B cell (primary cell): ENCODE data around the gene MYO16. TPM values are rescaled to one million over a fixed set of nuclear protein-coding genes. Genes with fewer than 3 reads are reported as not detected.

Experiments used
- ATAC-seq: fragments of 200-7000 bp; cut with Tn5 transposase; one replicate; pipeline ENCODE4 v1.10.0; 2021; ENCODE audit warnings: low read depth, mild to moderate bottlenecking, moderate number of reproducible peaks, moderate library complexity
- CTCF ChIA-PET: fragments of 350-600 bp; sonication (Branson Sonifier 250); formaldehyde crosslinking; loops from one replicate; lab custom pipeline; 2021; ENCODE audit warnings: antibody characterized with exemption, inconsistent platforms; lab: Charles Lee
- POLR2A ChIA-PET: fragments of 350-600 bp; sonication (Branson Sonifier 250); formaldehyde crosslinking; loops from one replicate; lab custom pipeline; 2021; ENCODE audit warnings: antibody characterized with exemption; lab: Charles Lee
- DNase-seq: peaks from one replicate; pipeline ENCODE4 v3.0.0; 2013
- H2AFZ ChIP-seq: 2 replicates; pipeline ENCODE4 v1.6.1; 2012; ENCODE audit warnings: mild to moderate bottlenecking, low read depth, low read length; ENCODE audit not compliant: insufficient read depth, poor library complexity, severe bottlenecking
- H3K27ac ChIP-seq, 2 donors: 1 replicate in 1 of 2; 2 replicates in 1 of 2; pipeline ENCODE4 v1.5.1; 2012 to 2013; ENCODE audit warnings: low read length in 2 of 2, mild to moderate bottlenecking in 2 of 2, moderate library complexity in 1 of 2
- H3K27me3 ChIP-seq, 4 experiments: fragments of 200-600 bp in 1 of 4; sonication (generic) in 1 of 4; replicated peaks in 1 of 4; 1 replicate in 2 of 4; 2 replicates in 2 of 4; pipeline versions ENCODE4 v1.6.1 to v1.7.0; 2013 to 2016; ENCODE audit warnings: low read length in 3 of 4, mild to moderate bottlenecking in 2 of 4, mixed read lengths in 1 of 4, moderate library complexity in 1 of 4; ENCODE audit not compliant: insufficient read depth in 4 of 4, control insufficient read depth in 3 of 4; ENCODE audit errors: control extremely low read depth in 1 of 4
- H3K36me3 ChIP-seq, 2 experiments: replicated peaks in 1 of 2; 1 replicate in 1 of 2; 2 replicates in 1 of 2; pipeline versions ENCODE4 v1.6.1 to v1.7.1; 2013; ENCODE audit warnings: low read length in 1 of 2; ENCODE audit not compliant: insufficient read depth in 2 of 2, control insufficient read depth in 1 of 2; ENCODE audit errors: control extremely low read depth in 1 of 2, extremely low read depth in 1 of 2
- H3K4me1 ChIP-seq, 2 donors: fragments of 200-600 bp in 1 of 2; sonication (generic) in 1 of 2; 1 replicate in 1 of 2; 2 replicates in 1 of 2; pipeline versions ENCODE4 v1.5.1 to v1.6.1; 2013 to 2017; ENCODE audit warnings: low read length in 2 of 2; ENCODE audit not compliant: control insufficient read depth in 2 of 2, insufficient read depth in 2 of 2
- H3K4me2 ChIP-seq: replicated peaks from 2 replicates; pipeline ENCODE3; 2012; ENCODE audit warnings: mild to moderate bottlenecking, low read depth, low read length; ENCODE audit not compliant: poor library complexity, severe bottlenecking
- H3K4me3 ChIP-seq, 5 experiments: fragments of 200-600 bp in 1 of 5; sonication (generic) in 1 of 5; 1 replicate in 3 of 5; 2 replicates in 2 of 5; pipeline versions ENCODE4 v1.5.1 to v1.7.0; 2011 to 2016; ENCODE audit warnings: low read length in 4 of 5, mild to moderate bottlenecking in 4 of 5, low read depth in 2 of 5, control low read depth in 1 of 5, moderate library complexity in 1 of 5; ENCODE audit not compliant: insufficient read depth in 1 of 5; ENCODE audit errors: control extremely low read depth in 1 of 5, extremely low read depth in 1 of 5
- H3K79me2 ChIP-seq: fragments of 200-600 bp; sonication (generic); one replicate; pipeline ENCODE4 v1.6.0; 2016; ENCODE audit warnings: low read length; ENCODE audit not compliant: control insufficient read depth, insufficient read depth
- H3K9ac ChIP-seq: fragments of 200-600 bp; sonication (generic); 2 replicates; pipeline ENCODE4 v1.6.1; 2017; ENCODE audit warnings: mild to moderate bottlenecking, low read length, moderate library complexity
- H3K9me3 ChIP-seq, 3 donors: one replicate each; pipeline versions ENCODE4 v1.6.1 to v1.7.1; 2013; ENCODE audit warnings: low read length in 2 of 3; ENCODE audit not compliant: control insufficient read depth in 2 of 3, insufficient read depth in 1 of 3; ENCODE audit errors: control extremely low read depth in 1 of 3
- H4K20me1 ChIP-seq: 2 replicates; pipeline ENCODE4 v1.6.0; 2012; ENCODE audit warnings: mild to moderate bottlenecking, low read length; ENCODE audit not compliant: insufficient read depth, control insufficient read depth, poor library complexity, severe bottlenecking
- H3K27ac Mint-ChIP-seq: one replicate; pipeline ENCODE4 v1.8.0; 2021; ENCODE audit warnings: mixed read lengths
- H3K27me3 Mint-ChIP-seq: one replicate; pipeline ENCODE4 v1.8.0; 2021; ENCODE audit warnings: mixed read lengths
- H3K4me1 Mint-ChIP-seq: one replicate; pipeline ENCODE4 v1.8.0; 2021; ENCODE audit warnings: mixed read lengths
- H3K4me3 Mint-ChIP-seq: one replicate; pipeline ENCODE4 v1.8.0; 2021; ENCODE audit warnings: mixed read lengths
- H3K9me3 Mint-ChIP-seq: one replicate; pipeline ENCODE4 v1.8.0; 2022; ENCODE audit warnings: mixed read lengths; ENCODE audit not compliant: insufficient read depth
- CTCF ChIP-seq: fragments of 200-600 bp; IDR thresholded peaks from one replicate; pipeline ENCODE4 v1.8.0; 2022; ENCODE audit warnings: antibody characterized with exemption, mild to moderate bottlenecking
- EZH2 ChIP-seq: IDR thresholded peaks from 2 replicates; pipeline ENCODE4 v1.6.1; 2012; ENCODE audit warnings: borderline replicate concordance, low read depth, mild to moderate bottlenecking, moderate library complexity, low read length; ENCODE audit not compliant: insufficient read depth, poor library complexity, severe bottlenecking
- WGBS: methylation state at CpG from one replicate; pipeline ENCODE4 v1.1.5; 2013; ENCODE audit warnings: missing lambda C conversion rate; ENCODE audit not compliant: insufficient coverage; 5-methylcytosine and 5-hydroxymethylcytosine counted together
- intact Hi-C: fragments of 100-400 bp; cut with micrococcal nuclease; formaldehyde crosslinking; loops from one replicate; pipeline ENCODE4 v1.10.0; 2022
- polyA plus RNA-seq: library from polyadenylated mRNA; depleted of rRNA; stranded (reverse); fragments of >200 nt; gene quantifications from 2 replicates; pipeline ENCODE4 v1.2.3, GENCODE V29; 2012
- total RNA-seq, 2 donors: library from RNA; stranded (reverse); fragments of 120-200 nt in 1 of 2; gene quantifications; 1 replicate in 1 of 2; 2 replicates in 1 of 2; pipeline versions ENCODE4 v1.2.3 to v1.2.4, GENCODE V29; 2013 to 2022

MYO16 gene
- total and polyA plus RNA-seq, 2 donors (not counting 1 experiment from before 2014, with no cell fraction given), result not detected

DNA sequence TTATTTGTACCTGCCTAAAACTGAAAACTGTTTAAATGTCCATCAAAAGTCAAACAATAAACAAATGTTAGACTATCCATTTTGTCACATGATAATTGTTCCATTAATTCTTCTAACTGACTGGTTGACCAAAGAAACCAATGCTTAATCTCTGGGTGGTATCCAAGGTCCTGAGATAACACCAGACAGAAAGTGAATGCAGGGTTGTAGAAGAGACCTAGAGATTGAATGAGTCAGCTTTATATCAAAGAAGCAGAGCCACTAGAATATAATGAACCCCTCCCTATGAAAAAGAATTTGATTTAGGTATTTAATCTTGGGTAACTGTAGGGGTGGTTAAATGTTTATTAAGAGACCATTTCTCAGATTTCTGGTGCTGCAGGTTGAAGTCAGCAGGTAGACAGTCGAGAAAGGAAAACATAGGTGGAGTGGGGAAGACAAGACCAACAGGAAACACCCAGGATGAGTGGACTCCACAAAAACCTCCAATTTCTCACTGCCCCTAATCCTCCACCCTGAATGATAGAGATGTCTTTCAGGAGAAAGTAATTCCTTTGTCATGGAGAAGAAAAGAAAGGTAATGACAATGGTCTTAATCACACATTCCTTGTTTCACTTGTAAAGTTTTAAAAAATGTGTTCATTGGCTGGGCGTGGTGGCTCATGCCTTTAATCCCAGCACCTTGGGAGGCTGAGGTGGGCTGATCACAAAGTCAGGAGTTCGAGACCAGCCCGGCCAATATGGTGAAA lies 620.5 kb downstream of the MYO16 start:
- H3K9ac ChIP-seq, result no peak overlapping the region

More for the DNA sequence above, 620.5 kb downstream of the MYO16 start:
- no peaks in the 10 kb centered on the region for H3K4me1 Mint-ChIP-seq
- no peak for ATAC-seq
- no peak overlapping the region for H3K27ac Mint-ChIP-seq
- Histone ChIP-seq H3K4me1 (no peaks in the 10 kb centered on the region), H4K20me1 (no peaks in the 10 kb centered on the region), H3K4me2 (no peak overlapping the region), H3K27me3 (no peaks in the 10 kb centered on the region), H3K4me3 (no peak overlapping the region), H3K79me2 (no peaks in the 10 kb centered on the region), H3K36me3 (no peaks in the 10 kb centered on the region), H2AFZ (no peak overlapping the region), H3K9me3 (peaks cover 0 to 1% (median 0%) of the 10 kb centered on the region in 3 donors), H3K27ac (no peak overlapping the region)
- peaks cover 3% of the 10 kb centered on the region for H3K9me3 Mint-ChIP-seq
- DNase-seq, result no peak
- no peak overlapping the region for H3K4me3 Mint-ChIP-seq
- TF ChIP-seq CTCF, result no peak
- no peak for TF ChIP-seq EZH2
- POLR2A ChIA-PET, result no interaction called here
- CTCF ChIA-PET, result no interaction called here
- 100% methylated on average over 2 of the region's 4 CpGs for WGBS
- intact Hi-C loops, result no loop called here
- no peaks in the 10 kb centered on the region for H3K27me3 Mint-ChIP-seq
